Hematopoietic multipotent progenitor cell treated with erythropoietin and hydrocortisone succinate and interleukin-3 and kit ligand, for 8 days (in vitro differentiated cells): Measurements from ENCODE around the gene MCAT.

ENCODE experiments used
- DNase-seq: peaks from one replicate; pipeline ENCODE4 v3.0.0-alpha.2; 2015

MCAT gene

GRCh38 chr22:43171607-43172006, 28.4 kb upstream of the MCAT start:
- DNase-seq = no peak

- DNase-seq = no peak
Measured at GRCh38 chr22:43171019-43171491, 27.9 kb upstream of the MCAT start.

DNA sequence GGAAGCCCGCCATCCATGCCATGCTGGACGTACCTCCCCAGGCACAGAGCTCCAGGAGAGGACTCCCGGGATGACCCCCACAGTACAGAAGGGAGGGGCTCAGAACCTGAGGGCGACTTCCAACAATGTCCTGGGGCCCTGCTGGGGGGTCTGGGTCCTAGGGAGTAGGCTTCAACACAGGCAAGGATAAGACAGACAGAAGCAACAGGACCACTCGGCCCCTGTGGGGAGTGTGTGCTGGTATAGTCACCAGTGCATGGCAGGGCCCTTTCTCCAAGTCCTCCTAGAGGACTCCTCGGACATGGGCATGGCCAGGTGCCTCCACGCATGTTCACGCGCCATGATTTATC, 26.9 kb upstream of the MCAT start:
- DNase-seq = no peak

DNA sequence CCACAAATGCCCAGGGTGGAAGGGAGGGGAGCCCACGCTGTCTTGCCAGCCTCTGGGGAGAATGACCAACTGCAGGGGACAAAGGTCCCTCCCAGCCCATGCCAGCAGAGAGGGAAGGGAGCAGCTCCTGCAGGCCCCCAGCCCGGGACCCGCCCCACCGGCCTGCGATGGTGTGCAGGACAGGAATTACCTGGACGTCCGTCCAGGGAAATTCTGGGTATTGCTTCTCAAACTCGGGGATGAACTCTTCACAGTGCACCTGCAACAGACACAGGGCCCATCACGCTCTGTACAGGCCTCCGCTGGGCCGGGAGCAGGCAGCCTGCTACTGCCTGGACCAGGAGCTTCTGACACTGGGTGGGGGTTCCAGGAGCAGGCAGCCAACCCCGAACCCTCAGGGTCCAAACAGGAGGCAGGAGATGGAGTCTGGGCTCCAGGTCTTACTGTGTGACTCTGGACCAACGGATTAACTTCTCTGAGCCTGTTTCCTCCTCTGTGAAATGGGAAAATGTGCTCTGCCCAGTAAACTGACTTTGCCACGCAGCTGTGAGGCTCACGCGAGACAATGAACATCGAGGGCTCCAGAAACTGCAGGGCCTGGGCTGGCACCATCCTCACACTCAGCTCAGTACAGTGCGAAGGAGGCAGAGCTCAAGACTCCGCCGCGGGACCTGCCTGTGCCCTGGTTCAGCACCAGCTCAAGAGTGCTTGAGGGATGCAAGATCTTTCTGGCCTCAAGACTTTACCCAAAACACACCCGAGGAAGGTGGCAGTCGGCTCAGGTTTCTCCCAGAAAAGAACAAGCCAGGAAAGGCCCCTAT, 26.3 kb upstream of the MCAT start:
- no peak for DNase-seq

GRCh38 chr22:43168471-43169309, 25.5 kb upstream of the MCAT start:
- DNase-seq = no peak

DNA sequence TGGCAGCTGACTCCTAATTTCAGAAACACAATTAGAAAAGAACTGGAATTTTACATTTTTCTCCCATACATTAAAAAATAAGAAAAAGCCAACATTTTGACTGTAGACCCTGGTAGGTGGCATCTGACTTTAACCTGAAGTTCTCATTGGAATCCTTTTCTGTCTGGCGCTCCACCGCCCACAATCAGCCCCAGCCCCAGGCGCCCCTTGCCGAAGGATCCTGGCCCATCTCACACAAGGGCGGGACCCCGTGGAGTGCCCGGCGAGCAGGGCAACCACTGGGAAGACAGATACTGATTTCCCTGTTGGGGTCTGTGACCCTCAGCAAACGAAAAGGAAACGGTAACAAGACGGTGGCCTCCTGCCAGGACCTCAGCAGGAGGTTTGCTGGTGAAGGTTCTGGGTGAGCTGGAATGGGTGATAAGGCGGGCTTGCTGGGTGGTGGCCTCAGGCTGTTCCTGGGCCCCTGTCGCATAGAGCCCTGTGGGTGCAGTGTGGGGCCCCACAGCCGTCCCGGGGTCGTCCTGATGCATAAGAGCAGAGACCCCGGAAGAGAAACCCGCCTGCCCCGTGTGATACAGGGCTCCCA, 23.9 kb upstream of the MCAT start:
- peak; percentile 90 for DNase-seq

DNA sequence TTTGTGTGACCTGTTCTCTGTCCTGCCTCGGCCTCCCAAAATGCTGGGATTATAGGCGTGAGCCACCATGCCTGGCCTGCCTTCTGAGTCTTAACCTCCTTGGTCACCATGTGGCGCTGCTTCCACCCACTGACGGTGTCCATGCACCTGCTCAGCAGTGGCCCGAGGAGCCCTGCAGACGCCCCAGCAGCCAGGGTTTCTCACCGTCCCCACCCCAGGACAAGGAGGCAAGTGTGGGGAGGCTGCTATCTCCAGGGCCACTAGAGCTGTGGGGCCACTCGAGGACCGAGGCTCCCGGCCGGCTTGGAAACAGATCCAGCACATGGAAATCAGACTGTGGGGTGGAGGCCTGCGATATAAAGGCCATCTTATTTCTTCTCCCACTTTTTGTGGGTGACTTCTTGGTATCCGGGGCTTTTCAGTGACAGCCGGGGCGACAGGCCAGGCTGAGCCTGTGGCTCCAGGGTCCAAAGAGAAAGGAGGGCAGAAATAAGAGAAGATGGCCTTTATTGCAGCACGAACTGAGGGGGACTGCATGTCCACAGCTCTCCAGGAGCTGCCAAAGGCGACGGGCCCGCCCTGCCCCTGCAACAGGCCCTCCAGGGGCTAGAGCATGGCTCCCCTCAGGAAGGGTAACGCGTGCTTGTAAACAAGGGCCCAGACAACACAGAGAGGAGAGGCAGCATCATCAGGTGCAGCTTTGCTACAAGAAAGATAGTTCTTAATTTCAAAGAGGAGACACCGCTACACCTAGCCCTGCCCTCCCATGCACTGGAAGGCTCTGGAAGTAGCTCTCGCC, 23.1 kb upstream of the MCAT start:
- no peak for DNase-seq

GRCh38 chr22:43164636-43165035, 21.4 kb upstream of the MCAT start:
- DNase-seq = no peak

- DNase-seq = no peak
Measured at GRCh38 chr22:43163241-43163795, 20.1 kb upstream of the MCAT start.

GRCh38 chr22:43162412-43163150, 19.4 kb upstream of the MCAT start:
- no peak for DNase-seq

- DNase-seq = no peak
Measured at GRCh38 chr22:43160497-43161126, 17.4 kb upstream of the MCAT start.

DNA sequence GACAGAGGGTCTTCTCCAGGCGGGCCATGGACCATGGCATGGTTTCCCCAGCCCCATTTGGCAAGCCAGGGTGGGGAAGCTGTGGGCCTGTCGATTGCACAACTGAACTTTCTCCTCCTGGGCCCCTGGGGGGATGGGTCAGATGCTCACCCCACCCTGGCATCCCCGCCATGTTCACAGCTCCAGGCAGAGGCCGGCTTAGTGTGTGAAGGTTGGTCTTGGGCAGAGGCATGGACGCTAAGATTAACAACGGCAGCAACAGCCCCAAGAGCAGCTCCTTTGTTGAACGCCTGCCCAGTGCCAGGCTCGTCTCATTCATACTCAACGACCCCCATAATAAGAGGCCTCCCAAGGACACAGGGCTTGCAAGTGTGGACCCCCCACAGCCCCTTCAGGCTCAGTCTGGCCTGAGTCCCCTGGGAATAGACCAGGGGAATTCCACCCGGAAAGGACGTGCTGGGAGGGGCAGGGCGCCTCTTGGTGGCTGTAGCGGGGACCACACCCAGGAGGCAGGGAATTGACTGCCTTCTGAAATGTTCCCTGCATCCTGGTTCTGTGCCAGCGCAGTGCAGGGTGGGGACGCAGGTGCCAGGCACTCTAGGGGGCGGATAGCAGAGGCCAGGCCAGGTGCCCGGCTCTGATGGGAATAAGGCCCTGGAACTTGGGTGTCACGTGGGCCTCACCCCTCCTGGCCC, 16.4 kb upstream of the MCAT start:
- DNase-seq = no peak

DNA sequence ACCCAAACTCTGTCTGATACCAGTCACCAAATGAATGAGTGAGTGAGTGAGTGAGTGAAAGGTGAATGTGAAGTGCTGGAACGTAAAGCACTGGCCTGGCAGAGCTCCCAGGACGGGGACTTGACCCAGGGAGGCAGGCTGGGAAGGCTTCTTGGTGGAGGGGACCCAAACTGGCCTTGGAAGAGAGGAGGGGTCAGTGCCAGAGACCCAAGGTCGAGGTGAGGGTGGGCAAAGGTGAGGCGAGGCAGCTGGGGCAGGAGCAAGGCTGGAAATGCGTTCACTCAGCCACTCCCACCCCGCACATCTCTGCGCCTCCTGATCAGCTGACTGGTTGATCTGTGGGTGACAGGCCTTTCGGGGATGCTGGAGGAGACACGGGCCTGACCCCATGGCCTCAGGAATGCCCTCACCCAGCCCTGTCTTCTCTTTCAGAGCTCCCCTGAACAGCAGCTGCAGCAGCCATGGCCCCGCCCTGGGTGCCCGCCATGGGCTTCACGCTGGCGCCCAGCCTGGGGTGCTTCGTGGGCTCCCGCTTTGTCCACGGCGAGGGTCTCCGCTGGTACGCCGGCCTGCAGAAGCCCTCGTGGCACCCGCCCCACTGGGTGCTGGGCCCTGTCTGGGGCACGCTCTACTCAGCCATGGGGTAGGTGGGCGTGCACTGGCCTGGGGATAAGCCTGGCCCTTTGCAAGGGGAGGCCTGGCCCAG, 15.7 kb upstream of the MCAT start:
- no peak for DNase-seq

DNA sequence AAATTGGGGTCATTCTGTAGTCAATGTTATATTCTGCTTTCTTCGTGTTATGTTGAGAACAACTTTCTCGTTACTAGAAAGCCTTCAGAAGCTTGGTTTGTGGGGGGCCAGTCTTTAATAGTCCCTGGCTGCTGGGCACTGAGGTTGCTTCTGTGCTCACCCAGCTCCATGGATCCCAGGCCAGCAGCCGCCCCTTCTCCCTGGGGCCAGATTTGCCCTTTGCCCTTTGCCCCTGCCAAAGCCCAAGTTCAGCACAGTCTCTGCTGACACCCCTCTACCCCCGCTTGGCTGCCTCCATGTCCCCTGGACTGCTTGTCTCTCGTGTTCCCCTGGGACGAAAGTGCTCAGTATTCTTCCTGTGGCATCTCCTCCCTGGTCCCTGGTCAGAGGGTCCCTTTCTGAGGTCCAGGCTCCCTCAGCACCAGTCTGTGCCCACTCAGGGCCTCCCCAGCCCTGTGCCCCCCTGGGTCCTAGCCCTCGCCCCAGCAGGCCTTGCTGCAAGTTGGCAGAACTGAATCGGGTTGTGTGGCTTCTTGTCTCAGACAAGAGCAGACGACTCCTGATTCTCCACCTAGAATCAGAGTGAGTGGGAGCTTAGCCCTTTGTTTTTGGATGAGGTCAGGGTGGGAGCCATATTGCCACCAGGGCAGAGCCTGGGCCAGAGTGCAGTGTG, 14.8 kb upstream of the MCAT start:
- no peak for DNase-seq

DNA sequence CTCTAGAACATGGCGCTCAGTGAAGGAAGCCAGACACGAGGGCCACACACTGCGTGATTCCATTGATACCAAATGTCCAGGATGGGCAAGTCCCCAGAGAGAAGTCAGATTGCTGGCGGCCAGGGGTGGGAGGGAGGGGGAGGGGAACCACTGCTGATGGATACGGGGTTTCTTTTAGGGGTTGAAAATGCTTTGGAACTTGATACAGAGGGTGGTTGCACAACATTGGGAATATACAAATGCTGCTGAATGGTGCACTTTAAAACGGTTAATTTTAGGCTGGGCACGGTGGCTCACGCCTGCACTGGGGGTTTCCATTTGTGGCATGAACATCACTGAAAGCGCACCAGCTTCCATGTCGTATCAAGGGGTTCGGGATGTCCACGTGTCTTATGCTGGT, 13.2 kb upstream of the MCAT start:
- no peak for DNase-seq

- no peak for DNase-seq
Measured at GRCh38 chr22:43155789-43156188, 12.6 kb upstream of the MCAT start.

DNA sequence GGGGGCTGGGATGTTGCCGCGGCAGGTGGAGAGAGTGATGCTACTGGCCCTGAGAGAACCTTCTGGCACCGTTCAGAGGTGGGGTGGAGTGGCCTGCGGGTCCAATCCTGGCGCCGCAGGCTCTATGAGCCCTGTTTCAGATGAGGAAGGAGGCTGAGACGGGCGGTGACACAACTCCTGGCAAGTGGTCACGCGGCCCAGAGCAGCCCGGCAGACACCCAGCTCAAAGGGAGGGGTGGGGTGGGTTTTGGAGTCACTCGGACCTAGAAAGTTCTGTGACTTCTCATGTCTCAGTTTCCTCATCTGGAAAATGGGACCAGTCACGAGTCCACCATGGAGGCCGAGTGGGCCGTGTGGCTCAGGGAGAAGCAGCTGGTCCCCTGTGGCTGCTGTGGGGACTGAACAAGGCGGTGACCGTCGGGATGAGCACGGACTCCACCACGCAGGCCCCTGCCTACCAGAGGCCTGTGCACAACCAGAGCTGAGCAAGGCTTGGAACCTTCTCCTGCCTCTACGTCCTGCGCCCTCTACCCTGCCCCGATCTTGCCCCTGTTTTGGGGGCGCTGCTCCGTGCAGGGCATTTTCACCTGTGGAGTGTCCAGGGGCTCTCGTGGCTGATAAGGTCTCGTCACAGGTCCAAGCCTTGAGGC, 11.8 kb upstream of the MCAT start:
- DNase-seq = no peak

DNA sequence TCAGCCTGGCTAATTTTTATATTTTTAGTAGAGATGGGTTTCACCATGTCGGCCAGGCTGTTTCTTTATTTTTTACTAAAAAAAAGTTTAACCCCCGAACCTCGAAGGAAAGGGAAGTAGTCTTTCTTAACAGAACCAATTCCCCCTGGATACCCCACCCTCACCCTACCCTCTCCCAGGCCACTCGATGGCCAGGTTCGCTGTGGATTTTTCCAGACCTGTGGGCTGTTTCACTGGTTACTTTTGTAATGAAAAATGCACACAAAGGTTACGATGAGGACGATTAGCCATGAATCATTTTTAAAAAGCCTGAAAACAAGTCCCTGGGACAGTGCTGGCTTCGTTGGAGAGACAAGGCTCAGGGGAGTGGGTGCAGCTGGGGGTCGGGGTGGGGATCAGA, 10.7 kb upstream of the MCAT start:
- no peak for DNase-seq
